ENCODE results near the gene LRRC7.

The LRRC7 gene

DNA sequence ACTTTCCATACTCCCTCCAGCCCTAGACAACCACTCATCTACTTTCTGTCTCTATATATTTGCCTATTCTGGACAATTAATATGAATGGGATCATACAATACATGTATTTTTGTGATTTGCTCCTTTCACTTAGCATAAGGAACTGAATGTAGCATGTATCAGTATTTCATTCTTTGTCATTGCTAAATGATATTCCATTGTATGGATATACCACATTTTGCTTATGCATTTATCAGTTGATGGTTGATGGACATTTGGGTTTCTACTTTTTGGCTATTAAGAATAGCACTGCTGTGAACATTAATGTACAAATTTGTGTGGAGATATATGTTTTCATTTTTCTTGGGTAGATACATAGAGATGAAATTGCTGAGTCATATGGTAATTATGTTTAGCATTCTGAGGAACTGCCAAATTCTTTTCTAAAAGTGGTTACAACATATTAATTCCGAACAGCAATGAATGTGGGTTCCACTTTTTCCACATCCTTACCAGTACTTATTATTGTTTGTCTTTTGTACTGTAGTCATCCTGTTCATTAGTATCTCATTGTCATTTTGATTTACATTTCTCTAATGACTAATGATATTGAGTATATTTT lies 516.7 kb downstream of the LRRC7 start:
- DNase-seq (ENCODE audit: low read depth in 2 of 3, low spot score in 1 of 3), result no peak

DNA sequence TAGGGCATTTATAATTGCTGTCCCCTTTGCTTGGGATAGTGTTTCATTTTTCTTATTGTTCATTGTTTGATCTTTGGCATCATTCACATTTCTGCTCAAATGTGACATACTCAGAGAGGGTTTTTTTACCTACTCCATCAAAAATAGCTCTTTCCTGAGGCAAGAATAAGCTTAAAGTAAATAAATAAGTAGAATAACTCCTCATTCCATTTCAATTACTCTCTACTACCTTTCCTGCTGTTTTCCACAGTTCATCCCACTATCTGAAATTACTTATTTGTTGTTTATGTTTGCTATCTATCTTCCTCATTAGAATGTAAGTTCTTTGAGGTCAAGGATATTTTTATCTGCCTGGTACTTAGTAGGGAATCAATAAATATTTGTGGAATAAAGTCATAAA lies 517.8 kb downstream of the LRRC7 start:
- DNase-seq (ENCODE audit: low read depth in 2 of 3, low spot score in 1 of 3), result no peak

DNA sequence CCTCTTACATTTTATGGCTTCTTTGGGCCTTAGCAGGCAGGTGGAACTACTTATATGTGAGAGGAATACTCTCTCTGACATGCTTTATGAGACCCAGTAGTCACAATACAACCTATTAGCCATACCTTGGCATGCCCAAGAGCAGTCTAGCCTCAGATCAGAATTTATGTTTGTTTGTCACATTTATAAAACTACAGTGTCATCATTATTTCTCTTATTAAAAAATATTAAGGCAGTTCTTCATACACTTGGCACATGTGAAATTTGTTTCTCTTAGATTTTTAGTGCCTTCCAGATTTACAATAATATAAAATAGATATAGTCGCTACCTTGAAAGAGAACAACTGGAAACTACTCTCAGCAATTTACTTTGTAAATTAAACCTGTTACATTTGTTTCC lies 519.2 kb downstream of the LRRC7 start:
- DNase-seq (ENCODE audit: low read depth in 2 of 3, low spot score in 1 of 3), result no peak

DNA sequence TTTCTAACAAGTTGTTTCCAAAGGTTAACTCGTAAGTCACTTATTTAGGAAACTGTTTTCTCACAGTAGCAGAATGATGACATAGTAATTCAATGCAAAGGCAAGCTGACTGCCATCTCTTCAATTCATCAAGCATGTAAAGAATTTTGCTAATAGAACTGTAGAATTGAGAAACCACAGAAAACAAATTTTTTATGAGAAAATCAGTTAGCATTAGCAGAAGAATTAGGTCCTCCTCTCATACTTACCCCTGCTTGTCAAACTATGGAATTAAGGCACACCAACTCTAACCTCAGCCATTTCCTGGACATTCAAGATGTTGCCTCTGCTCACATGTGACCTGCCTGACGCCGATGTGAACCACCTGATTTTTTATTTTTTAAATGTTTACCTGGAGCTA lies 522.4 kb downstream of the LRRC7 start:
- DNase-seq (ENCODE audit: low read depth in 2 of 3, low spot score in 1 of 3), result no peak

DNA sequence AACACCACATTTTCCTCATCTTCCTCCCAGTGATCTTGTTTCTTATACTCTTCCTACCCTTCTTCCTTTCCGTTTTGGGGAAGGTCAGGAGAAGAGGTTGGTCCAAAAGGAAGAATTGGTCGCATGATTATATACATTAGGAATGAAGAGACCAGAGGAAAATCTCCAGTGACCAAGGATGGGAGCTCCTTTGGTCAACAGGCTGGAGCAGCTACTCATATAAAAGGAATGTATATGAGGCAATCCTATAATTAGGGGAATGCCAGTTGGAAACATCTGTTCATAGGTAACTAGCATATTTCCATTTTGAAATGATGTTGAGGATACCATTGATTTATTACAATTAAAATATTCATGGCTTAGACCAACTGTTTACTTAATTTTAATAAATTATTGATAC lies 523.2 kb downstream of the LRRC7 start:
- DNase-seq (ENCODE audit: low read depth in 2 of 3, low spot score in 1 of 3), result no peak

DNA sequence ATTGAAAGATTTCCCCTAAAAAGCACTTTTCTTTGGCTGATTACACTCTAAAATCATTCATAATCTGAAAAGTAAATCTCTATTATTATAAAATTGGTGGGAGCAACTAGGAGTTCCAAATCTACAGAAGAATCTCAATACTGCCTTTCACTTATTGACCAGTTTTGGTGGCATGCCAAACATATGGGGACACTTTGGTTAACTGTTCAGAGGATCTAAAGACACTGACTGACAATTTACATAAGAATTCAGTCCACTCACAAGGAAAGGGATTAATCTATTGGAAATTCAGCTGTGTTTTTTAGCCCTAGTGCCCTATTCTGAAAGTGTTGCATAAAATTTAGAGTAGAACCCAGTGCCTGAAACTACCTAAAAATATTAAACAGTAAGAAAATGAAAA lies 524.1 kb downstream of the LRRC7 start:
- no peak for DNase-seq (ENCODE audit: low read depth in 2 of 3, low spot score in 1 of 3)

DNA sequence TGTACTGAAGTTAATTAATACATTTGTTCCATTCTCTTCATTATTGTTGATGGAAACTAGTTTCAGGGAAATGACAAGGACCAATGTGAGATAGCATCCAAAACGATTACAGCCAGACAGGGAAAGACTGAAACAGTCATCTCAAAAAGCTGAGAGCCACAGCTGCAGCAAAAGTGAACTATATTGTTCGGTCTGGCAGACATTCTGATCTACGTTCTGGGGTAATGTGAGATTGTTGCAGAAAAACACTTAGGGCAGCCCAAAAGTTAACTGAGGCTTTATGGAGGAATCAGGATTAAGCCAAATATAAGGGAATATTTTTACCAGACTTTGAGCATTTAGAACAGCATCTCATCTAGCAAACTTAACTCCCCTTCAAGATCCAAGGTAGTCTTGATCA lies 524.8 kb downstream of the LRRC7 start:
- DNase-seq (ENCODE audit: low read depth in 2 of 3, low spot score in 1 of 3), result no peak

DNA sequence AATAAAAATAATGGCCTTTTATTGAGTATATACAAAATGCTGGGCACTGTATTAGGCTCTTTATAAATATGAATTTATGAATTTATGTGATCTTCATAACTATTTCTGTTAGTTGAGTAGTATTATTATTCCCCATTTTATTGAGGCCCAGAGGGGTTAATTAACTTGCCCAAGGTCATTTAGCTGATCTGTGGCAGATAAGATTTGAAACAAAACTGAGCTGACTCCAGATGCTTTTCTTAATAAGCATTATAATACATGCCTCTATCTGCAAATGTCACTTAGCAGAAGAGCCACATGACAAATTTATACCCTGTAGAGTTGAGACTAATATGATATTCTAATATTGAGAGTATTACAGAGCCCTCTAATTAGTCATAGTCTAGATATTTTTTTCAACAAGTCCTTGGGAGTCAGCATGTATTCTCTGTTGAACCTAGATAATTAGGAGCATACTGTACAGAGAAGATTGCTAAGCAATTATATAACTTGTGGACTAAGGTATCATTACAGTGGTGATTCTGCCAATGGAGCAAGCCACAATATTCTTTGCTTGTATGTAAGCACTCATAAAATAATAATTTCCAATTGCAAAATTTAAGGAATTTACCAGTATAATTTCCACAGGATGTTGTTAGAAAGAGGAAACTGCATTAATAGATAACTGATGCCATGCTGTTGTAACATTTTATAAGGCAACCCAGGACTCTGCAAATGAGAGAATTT lies 525.7 kb downstream of the LRRC7 start:
- DNase-seq (ENCODE audit: low read depth in 2 of 3, low spot score in 1 of 3), result no peak

DNA sequence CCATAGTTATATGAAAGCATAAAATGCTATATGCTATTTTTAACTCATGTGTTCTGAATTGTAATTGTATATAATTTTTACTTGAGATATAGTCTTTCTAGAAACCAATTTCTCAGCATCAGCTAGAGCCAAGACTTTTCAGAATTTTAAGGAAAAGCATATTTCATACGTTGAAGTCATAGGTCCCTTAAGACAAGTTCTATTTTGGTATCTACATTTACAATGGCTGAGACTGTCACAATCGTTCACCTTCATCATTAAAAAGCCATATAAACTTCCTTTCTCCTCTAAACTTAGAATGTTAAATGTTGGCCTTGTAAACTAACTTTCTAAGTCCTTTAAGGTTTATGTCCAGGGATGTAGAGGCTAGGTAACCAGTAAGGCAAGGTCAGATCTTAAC lies 533.5 kb downstream of the LRRC7 start:
- no peak for DNase-seq (ENCODE audit: low read depth in 2 of 3, low spot score in 1 of 3)

DNA sequence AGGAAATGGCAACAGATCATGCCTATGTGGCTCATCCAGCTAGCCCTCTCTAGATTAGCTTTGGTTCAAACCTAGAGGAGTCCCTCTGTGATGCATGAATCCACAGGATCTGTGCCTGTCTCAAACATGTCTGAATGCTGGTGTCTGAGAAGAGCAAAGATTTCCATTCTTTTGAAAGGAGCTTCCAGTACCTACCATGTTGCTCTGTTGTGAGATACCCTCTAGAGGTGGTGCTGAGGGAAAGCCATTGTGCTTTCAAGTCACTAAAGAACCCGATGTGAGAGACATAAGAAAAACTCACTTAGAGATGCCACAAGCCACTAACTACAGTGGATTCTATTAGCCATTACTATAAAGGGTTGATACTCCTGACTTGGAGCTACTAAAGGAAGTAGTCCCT lies 534.1 kb downstream of the LRRC7 start:
- DNase-seq (ENCODE audit: low read depth in 2 of 3, low spot score in 1 of 3), result no peak

DNA sequence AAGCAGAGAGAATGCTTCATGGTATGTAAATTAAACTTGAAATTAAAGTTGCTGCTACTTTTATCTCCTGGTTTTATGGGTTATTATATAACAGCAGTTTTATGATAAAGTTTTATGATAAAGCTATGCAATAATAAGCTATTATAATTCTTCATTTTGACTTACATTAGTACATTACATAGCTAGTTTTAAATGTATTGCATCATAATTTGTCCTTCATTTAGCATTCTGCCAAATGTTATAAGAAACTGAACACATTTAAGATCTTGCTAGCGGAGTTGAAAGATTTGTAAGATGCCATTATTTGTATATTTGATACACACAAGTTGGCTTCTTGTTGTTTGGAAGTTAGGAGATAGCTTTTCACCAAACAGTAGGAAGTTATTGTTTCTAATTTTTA lies 536.0 kb downstream of the LRRC7 start:
- DNase-seq (ENCODE audit: low read depth in 2 of 3, low spot score in 1 of 3), result no peak

DNA sequence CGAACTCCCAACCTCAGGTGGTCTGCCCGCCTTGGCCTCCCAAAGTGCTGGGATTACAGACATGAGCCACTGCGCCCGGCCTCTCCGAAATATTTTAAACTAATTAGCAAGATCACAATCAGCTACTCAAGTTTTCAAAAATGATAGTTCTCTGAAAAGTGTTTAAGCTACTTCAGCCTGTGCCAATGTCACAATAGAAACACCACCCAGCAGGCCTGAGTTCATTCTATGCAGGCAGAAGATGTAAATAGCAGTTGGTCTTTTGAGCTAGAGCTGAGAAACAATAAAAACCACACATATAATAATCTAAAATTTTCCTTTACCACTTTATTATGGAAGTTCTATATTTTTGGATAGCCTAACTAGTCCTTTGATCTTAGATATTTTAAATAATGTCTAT lies 541.5 kb downstream of the LRRC7 start:
- DNase-seq (ENCODE audit: low read depth in 2 of 3, low spot score in 1 of 3), result no peak

DNA sequence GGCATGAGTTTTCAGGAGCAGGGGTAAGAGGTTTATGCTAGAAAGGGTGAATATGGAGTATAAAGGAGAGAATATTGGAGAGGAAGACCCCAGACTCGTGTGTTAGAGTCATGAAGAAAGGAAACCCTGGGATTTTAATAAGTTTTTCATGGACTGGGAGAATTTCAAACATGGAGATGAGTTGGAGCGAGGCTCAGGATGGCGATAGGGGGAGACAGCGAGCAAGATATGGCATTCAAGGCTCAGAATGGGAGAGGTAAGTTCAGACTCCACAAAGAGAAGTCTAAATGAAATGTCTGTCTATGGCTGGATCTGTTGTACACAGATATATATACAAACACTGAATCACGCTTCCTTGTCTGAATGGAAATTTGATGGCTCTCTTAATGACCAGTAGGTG lies 545.1 kb downstream of the LRRC7 start:
- DNase-seq (ENCODE audit: low read depth in 2 of 3, low spot score in 1 of 3), result no peak

DNA sequence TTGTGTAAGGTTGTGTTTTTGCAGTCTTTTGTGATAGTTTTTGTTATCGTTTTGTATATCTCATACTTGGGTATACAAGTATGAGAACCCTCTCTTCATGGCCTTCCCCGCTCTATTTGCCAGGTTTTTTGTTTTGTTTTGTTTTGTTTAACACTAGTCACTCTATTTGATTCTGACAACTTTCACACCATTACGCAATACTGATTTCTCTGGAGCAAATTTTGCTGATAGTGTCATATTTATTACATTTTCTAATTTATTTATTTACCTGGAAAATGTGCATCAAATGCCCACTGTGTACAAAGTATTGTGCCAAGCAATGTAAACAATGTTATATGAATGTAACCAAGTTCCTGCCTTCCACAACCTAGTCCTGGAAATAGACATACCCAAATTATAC lies 547.6 kb downstream of the LRRC7 start:
- DNase-seq (ENCODE audit: low read depth in 2 of 3, low spot score in 1 of 3), result no peak

DNA sequence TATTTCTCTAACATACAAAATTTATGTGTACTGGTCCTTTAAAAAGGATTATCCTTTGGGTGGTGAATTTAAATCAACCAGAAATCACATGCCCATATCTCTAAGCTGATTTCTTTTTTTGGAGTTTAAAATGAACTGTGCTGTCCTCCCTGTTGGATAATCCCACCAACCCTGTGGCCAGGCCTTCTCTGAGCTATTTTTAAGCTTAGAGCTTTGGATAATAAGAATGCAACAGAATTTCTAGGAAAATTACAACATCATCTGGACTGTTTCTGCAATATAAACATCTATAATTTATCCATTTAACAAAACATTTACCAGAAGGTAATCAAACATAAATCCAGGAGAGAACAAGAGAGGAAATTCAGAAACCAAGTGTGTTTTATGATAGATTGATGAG lies 549.3 kb downstream of the LRRC7 start:
- no peak for DNase-seq (ENCODE audit: low read depth in 2 of 3, low spot score in 1 of 3)

DNA sequence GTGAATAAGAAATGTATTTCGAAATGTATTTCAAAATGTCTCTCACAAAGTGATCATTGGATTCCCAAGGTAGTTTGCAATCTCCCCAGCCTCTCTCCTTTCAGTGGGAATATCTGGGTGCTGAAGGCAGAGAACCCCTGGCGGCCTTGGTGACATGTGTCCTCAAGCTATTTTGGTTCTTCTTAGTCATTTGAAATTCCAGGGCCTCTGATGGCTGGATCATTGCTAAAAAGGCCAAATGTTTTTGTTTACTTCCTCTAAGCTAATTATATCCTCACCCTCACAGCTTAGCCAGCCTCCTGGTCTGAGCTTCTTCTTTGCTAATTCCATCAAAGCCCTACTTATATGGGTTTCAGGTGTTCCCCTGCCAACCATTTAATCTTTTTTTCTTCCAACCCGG lies 566.4 kb downstream of the LRRC7 start:
- DNase-seq (ENCODE audit: low read depth in 2 of 3, low spot score in 1 of 3), result no peak

DNA sequence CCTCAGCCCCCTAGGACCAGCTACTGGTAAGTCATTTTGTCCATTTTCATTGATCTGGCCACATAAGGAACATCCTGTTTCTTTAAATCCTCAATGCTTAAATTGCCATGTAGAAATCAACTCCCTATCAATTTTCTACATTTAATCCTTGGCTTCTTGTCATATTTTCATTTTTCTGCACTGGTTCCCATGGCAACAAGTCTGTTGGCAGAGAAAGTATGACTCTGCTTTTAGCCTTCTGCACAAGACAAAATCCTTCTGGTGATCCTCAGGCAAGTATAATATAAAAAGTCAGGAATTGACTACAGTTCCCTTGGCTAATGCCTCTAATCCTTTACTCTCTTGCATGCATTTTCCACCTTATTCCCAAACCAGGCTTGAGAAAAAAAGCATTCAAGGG lies 572.6 kb downstream of the LRRC7 start:
- DNase-seq (ENCODE audit: low read depth in 2 of 3, low spot score in 1 of 3), result no peak

DNA sequence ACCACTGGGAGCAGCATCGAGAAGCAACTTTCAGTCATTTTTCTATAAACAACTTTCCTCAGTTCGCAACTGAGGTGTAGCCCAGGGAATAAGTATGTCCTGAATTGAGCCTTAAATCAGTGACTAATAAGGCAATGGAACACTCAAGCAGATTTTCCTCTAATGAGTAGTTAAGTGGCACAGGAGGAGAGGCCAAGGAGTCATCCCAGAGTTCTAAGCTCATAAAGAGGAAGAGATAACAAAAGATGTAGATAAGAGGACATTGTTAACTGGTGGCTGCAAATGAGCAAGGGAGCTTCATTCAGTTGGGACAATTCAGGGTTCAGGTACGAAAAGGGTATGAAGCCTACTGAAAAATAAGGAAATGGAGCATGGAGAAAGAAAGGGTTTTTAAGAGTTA lies 573.2 kb downstream of the LRRC7 start:
- DNase-seq (ENCODE audit: low read depth in 2 of 3, low spot score in 1 of 3), result no peak

DNA sequence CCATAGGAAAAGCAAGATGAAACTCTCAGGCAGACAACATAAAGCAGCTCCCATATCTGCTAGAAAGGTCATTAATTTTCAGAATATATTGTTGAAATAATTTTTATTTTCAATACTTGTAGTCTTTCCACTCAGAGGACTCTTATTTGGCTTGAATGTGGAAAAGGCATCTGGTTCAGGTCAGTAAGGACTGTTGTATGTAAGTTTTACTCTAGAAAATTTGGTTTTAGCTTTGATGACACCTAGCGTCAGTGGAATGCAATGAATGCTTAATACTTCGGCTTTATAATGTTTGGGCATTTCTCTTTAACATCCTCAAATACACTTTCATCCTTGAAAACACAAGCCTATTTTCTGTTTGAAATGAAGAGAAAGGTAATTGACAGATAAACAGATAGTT lies 574.4 kb downstream of the LRRC7 start:
- DNase-seq (ENCODE audit: low read depth in 2 of 3, low spot score in 1 of 3), result no peak

DNA sequence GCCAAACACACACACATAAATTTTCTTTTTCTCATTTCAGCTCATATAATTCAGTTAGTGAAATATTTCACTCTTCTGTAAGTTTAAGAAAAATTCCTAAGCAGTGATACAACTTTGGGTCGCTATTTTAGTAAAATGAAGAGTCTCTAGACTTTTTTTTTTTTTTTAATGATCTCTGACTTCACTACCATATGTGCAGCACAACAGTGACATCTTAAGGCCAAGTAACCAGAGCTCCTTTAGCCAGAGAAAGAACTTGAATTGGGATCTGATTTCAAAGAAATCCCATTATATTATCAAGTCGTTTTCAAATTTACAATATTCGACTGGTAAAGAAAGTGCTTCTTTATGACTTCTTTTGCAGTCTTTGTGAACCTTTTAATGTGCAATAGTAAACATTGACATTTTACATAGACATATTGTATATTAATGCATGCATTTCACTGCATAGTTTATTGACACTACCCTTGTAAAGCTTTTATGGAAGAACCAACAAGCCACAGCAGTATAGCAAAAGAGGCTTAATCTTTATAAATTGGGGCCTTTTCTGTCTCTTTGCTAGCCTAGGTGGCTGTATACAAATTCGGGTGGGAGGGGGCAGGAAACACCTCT lies 575.4 kb downstream of the LRRC7 start:
- DNase-seq (ENCODE audit: low read depth in 2 of 3, low spot score in 1 of 3), result no peak

DNA sequence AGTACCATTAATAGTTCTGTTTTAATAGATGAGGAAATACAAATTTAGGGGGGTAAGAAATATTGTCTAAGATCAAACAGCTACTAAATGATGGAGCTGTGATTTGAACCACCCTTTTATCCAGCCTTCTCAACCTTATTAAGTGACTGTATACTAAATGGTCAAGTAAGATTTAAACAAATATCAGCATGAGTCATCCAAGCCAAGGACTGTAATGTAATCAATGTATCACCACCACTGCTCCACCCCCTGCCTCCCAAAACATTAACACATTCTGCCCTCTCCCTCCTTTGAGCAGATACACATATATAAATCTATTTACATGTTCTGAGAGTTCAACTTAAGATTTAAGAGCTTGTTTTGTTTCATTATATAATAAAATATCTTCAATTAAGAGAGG lies 578.8 kb downstream of the LRRC7 start:
- DNase-seq (ENCODE audit: low read depth in 2 of 3, low spot score in 1 of 3), result no peak

DNA sequence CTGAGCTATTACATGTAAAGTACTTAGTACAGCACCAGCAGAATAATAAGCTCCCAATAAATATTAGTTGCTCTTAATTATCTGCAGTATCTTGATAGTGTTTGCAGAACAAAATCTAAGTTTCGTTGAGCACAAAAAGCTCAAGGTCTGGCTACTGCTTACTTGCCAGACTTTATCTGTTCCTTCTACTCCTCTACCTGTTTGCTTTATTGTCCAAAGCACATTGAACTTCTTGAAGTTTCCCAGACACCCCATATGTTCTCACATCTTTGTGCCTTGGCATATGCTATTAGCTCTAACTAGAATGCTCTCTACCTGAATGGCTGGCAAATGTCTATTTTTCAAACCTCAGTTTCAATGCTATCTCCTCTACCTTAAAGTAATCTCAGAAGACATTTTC lies 582.7 kb downstream of the LRRC7 start:
- DNase-seq (ENCODE audit: low read depth in 2 of 3, low spot score in 1 of 3), result no peak

DNA sequence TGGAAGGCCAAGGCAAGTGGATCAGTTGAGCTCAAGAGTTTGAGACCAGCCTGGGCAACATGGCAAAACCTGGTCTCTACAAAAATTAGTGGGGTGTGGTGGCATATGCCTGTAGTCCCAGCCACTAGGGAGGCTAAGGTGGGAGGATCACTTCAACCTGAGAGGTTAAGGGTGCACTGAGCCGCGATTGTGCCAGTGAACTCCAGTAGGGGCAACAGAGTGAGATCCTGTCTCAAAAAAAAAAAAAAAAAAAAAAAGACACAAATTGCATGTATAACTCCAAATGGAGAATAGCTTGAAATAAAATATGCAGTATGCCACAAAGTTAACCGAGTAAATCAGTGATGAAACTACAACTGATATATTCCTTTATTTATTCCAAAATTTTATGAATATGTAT lies 586.0 kb downstream of the LRRC7 start:
- no peak for DNase-seq (ENCODE audit: low read depth in 2 of 3, low spot score in 1 of 3)

All from stimulated activated CD4-positive, alpha-beta T cell treated with anti-CD3 and anti-CD28 coated beads, Interleukin-12 subunit alpha, Interleukin-12 subunit beta, amount 100 ng/mL, for 48 hours (primary cell).